Femur (tissue), 1 donor: ENCODE results near the gene RAD51D.
"Not testable (repeated sequence)": the region's sequence is repeated elsewhere in the genome, so short reads cannot be mapped to it uniquely, and the experiment has no call there.

Experiments
- DNase-seq: peaks from one replicate; pipeline ENCODE4 v3.0.0-alpha.2; 2017

RAD51D gene

GRCh38 chr17:35064516-35065215 is 55.0 kb downstream of the RAD51D start:
- DNase-seq, result no peak

GRCh38 chr17:35063514-35064223 is 56.0 kb downstream of the RAD51D start, which contains the start of gene RFFL:
RFFL (minus strand) TSS chr17:35063707; CDS start chr17:35026553, 37,154 bp downstream.
- peak; percentile 87 for DNase-seq

- no peak for DNase-seq
Measured at GRCh38 chr17:35062308-35062707, 57.4 kb downstream of the RAD51D start.

- no peak for DNase-seq
Measured at GRCh38 chr17:35057332-35057915, 62.2 kb downstream of the RAD51D start.

- no peak for DNase-seq
Measured at GRCh38 chr17:35056013-35056412, 63.6 kb downstream of the RAD51D start.

- no peak for DNase-seq
Measured at GRCh38 chr17:35053204-35053603, 66.5 kb downstream of the RAD51D start.

GRCh38 chr17:35052780-35053179 is 66.9 kb downstream of the RAD51D start:
- DNase-seq, result no peak

GRCh38 chr17:35052241-35052610 is 67.4 kb downstream of the RAD51D start:
- DNase-seq, result no peak

GRCh38 chr17:35051579-35052240 is 68.0 kb downstream of the RAD51D start:
- DNase-seq, result peak; percentile 18

GRCh38 chr17:35051183-35051578 is 68.5 kb downstream of the RAD51D start:
- no peak for DNase-seq

- no peak for DNase-seq
Measured at GRCh38 chr17:35050170-35050569, 69.5 kb downstream of the RAD51D start.

- no peak for DNase-seq
Measured at GRCh38 chr17:35048685-35049379, 70.8 kb downstream of the RAD51D start.

- peak; percentile 19 for DNase-seq
Measured at GRCh38 chr17:35046740-35047283, 72.8 kb downstream of the RAD51D start.

GRCh38 chr17:35046245-35046644 is 73.4 kb downstream of the RAD51D start:
- DNase-seq, result no peak

GRCh38 chr17:35045458-35045979 is 74.1 kb downstream of the RAD51D start:
- DNase-seq, result not testable (repeated sequence)

GRCh38 chr17:35044181-35044580 is 75.5 kb downstream of the RAD51D start:
- no peak for DNase-seq
